Measurements from ENCODE around the gene SLC25A11. TPM values are rescaled to one million over a fixed set of nuclear protein-coding genes. Genes with fewer than 3 reads are reported as not detected.
"Not testable (repeated sequence)": the region's sequence is repeated elsewhere in the genome, so short reads cannot be mapped to it uniquely, and the experiment has no call there.

SLC25A11 gene
- total RNA-seq, 4 donors from 2014 or later: 9.5 to 58.2 (median 42.9) TPM

DNA sequence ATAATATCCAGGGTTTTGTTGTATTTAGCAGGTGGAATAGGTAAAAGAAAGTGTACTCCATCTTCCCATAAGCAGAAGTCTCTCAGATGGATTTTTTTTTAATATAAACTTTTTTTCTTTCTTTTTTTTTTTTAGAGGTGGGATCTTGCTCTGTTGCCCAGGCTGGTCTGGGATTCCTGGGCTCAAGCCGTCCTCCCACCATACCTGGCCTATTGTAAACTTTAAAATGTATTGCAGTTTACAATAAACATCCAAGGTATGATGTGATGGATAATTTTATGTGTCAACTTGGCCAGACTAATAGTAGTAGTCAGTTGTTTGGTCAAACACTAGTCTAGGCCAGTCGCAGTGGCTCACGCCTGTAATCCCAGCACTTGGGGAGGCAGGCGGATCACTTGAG lies 18.5 kb downstream of the SLC25A11 start:
- no peak for DNase-seq
- no peaks in the 10 kb centered on the region for H3K36me3 ChIP-seq
- no peak overlapping the region for H3K4me3 ChIP-seq
- H3K27ac ChIP-seq: no peak overlapping the region
- H3K27me3 ChIP-seq: no peaks in the 10 kb centered on the region
- intact Hi-C loops (cut with DNase I; ENCODE audit: low total_unique reads): no loop called here
- H3K4me1 ChIP-seq: no peaks in the 10 kb centered on the region
- no peak for TF ChIP-seq POLR2A (IDR thresholded peaks at IDR 0.05)
- TF ChIP-seq, protein P1, sequence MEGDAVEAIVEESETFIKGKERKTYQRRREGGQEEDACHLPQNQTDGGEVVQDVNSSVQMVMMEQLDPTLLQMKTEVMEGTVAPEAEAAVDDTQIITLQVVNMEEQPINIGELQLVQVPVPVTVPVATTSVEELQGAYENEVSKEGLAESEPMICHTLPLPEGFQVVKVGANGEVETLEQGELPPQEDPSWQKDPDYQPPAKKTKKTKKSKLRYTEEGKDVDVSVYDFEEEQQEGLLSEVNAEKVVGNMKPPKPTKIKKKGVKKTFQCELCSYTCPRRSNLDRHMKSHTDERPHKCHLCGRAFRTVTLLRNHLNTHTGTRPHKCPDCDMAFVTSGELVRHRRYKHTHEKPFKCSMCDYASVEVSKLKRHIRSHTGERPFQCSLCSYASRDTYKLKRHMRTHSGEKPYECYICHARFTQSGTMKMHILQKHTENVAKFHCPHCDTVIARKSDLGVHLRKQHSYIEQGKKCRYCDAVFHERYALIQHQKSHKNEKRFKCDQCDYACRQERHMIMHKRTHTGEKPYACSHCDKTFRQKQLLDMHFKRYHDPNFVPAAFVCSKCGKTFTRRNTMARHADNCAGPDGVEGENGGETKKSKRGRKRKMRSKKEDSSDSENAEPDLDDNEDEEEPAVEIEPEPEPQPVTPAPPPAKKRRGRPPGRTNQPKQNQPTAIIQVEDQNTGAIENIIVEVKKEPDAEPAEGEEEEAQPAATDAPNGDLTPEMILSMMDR (IDR thresholded peaks at IDR 0.05): no peak
- H3K9me3 ChIP-seq: no peaks in the 10 kb centered on the region

DNA sequence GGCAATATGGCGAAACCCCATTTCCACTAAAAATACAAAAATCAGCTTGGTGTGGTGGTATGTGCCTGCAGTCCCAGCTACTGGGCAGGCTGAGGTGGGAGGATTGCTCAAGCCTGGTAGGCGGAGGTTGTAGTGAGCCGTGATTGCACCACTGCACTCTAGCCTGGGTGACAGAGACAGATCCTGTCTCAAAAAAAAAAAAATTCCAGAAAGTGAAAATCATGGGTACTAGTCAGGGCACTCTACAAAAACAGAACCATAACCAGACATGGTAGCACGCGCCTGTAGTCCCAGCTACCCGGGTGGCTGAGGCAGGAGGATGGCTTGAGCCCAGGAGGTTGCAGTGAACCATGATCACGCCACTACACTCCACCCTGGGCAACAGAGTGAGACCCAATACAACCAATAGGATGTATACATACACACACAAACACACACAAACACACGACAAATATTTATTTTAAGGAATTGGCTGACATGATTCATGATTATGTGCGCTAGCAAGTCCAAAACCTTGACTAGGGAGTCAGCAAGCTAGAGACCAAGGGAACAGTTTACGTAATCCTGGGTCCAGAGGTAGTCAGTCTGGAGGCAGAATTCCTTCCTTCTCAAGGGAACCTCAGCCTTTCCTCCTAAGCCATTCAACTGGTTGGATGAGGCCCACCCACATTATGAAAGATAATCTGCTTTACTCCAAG lies 19.3 kb downstream of the SLC25A11 start:
- Histone ChIP-seq H3K9me3 (no peaks in the 10 kb centered on the region), H3K27ac (no peak overlapping the region), H3K4me3 (no peak overlapping the region), H3K27me3 (no peaks in the 10 kb centered on the region), H3K4me1 (no peaks in the 10 kb centered on the region), H3K36me3 (no peaks in the 10 kb centered on the region)
- DNase-seq: no peak
- intact Hi-C loops (cut with DNase I; ENCODE audit: low total_unique reads): no loop called here
- TF ChIP-seq, protein P1 (IDR thresholded peaks at IDR 0.05): no peak
- no peak for TF ChIP-seq POLR2A (IDR thresholded peaks at IDR 0.05)

DNA sequence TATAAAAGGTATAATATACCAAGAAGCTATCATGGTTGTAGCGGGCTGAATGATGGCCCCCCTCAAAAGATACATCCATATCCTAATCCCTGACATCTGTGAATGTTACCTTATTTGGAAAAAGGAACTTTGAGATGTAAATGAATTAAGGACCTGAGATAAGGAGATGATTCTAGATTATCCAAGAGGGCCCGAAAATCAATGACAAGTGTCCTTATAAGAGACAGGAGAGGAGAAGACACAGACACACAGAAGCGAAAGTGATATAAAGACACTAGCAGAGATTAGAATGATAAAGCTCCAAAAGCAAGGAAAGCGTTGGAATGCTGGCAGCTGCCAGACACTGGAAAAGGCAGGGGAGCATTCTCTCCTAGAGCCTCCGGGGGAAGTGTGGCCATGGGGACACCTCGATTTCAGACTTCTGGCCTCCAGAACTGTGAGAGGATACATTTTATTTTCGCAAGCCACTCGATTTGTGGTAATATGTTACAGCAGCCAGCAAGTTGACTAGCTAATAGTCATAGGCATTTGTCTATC lies 20.3 kb downstream of the SLC25A11 start:
- Histone ChIP-seq H3K4me3 (no peak overlapping the region), H3K27ac (no peak overlapping the region), H3K27me3 (no peaks in the 10 kb centered on the region), H3K36me3 (no peaks in the 10 kb centered on the region), H3K9me3 (no peaks in the 10 kb centered on the region), H3K4me1 (no peaks in the 10 kb centered on the region)
- no peak for DNase-seq
- no peak for TF ChIP-seq POLR2A (IDR thresholded peaks at IDR 0.05)
- TF ChIP-seq, protein P1 (IDR thresholded peaks at IDR 0.05): no peak
- intact Hi-C loops (cut with DNase I; ENCODE audit: low total_unique reads): loop anchor here (10.0 kb wide), 1 partner anchor 145 kb away; no protein-coding TSS in a partner anchor

DNA sequence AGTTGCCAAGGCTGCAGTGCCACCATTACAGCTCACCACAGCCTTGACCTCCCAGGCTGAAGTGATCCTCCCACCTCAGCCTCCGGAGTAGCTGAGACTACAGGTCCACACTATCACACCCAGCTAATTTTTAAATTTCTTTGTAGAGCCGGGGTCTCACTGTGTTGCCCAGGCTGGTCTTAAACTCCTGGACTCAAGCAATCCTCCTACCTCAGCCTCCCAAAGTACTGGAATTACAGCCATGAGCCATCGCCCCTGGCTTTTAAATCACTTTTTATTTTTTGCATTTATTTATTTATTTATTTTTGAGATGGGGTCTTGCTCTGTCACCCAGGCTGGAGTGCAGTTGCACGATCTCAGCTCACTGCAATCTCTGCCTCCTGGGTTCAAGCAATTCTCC lies 25.3 kb downstream of the SLC25A11 start:
- H3K36me3 ChIP-seq, H3K4me3 ChIP-seq, H3K4me1 ChIP-seq, H3K27ac ChIP-seq, DNase-seq, H3K27me3 ChIP-seq, H3K9me3 ChIP-seq: not testable (repeated sequence)
- intact Hi-C loops (cut with DNase I; ENCODE audit: low total_unique reads): loop anchor here (10.0 kb wide), 1 partner anchor 150 kb away; no protein-coding TSS in a partner anchor

DNA sequence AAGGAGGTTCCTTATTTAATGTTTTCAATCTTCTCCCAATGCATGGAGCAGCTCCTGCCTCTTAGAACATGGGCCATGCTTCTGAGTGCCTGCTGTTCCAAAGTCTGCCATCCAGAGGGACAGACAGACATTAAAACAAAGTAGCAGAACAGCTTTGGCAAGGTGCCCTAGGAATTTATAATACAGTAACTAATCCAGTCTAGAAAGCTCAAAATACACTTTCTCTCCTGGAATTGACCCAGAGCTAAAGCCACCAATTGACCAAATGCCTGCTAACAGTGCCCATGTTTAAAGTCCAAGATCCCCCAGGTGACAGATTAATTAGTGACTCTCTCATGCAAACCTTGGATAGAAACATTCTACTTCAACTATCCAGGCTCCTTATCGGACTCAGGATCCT lies 25.9 kb downstream of the SLC25A11 start:
- no peaks in the 10 kb centered on the region for H3K4me1 ChIP-seq
- H3K9me3 ChIP-seq: no peaks in the 10 kb centered on the region
- intact Hi-C loops (cut with DNase I; ENCODE audit: low total_unique reads): loop anchor here (10.0 kb wide), 1 partner anchor 151 kb away; no protein-coding TSS in a partner anchor
- no peak overlapping the region for H3K4me3 ChIP-seq
- H3K27ac ChIP-seq: no peak overlapping the region
- H3K36me3 ChIP-seq: no peaks in the 10 kb centered on the region
- TF ChIP-seq POLR2A (IDR thresholded peaks at IDR 0.05): no peak
- TF ChIP-seq, protein P1 (IDR thresholded peaks at IDR 0.05): no peak
- no peaks in the 10 kb centered on the region for H3K27me3 ChIP-seq
- no peak for DNase-seq

All from uterus (tissue), 4 donors.